ELR (cell line): Measurements from ENCODE around the gene TWNK.
A peak's percentile ranks its signal among the peaks of the same experiment; 100 is the strongest.
"Not testable (repeated sequence)": the region's sequence is repeated elsewhere in the genome, so short reads cannot be mapped to it uniquely, and the experiment has no call there.

ENCODE experiments used
- DNase-seq: peaks from one replicate; pipeline ENCODE4 v3.0.0-alpha.2; 2015; ENCODE audit warnings: low read depth

TWNK gene

GRCh38 chr10:100972904-100973535, 14.3 kb upstream of the TWNK start:
- no peak for DNase-seq

GRCh38 chr10:100975397-100975796, 11.9 kb upstream of the TWNK start:
- not testable (repeated sequence) for DNase-seq

DNA sequence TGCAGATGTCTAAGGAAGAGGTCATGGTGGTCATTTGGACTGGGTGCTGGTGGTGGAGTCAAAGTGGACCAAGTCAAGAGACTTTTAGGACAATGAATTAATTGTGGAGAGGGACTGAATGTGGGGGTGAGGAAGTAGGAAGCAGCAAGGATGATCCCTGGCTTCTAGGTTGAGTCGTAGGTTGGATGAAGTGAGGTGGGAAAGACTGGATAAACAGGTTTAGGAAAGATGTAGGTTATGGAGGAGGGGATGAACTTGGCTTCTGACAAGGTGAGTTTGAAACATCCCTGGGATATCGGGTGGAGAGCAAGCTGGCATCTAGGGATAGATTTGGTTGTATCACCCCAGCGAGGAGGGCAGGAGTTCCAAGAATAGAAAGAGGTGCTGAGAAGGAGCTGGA, 10.4 kb upstream of the TWNK start:
- DNase-seq, result no peak

GRCh38 chr10:100977436-100977835, 9.9 kb upstream of the TWNK start:
- DNase-seq, result no peak

- DNase-seq, result no peak
Measured at GRCh38 chr10:100978121-100978900, 9.0 kb upstream of the TWNK start.

- no peak for DNase-seq
Measured at GRCh38 chr10:100978901-100979195, 8.5 kb upstream of the TWNK start.

- DNase-seq, result no peak
Measured at GRCh38 chr10:100979791-100980272, 7.5 kb upstream of the TWNK start.

DNA sequence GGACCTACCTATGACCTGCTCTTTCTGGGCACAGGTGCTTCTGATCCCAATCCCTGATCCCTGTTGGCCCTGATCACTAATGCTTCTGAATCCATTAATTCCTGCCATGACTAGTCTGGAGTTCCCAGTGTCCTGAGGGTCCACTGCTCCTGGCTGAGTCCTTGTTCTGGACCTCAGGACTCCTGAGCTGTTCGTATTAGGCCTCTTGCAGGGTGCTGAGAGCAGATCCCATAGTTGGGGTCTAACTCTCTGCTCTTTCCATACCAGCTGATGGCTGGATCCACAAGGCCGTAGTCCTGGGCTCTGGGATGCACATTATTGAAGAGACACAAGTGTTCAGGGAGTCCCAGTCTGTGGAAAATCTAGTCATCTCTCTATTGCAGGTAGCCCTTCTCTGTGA, 7.0 kb upstream of the TWNK start:
- DNase-seq, result no peak

- no peak for DNase-seq
Measured at GRCh38 chr10:100980711-100981110, 6.6 kb upstream of the TWNK start.

GRCh38 chr10:100981178-100981772, 6.1 kb upstream of the TWNK start:
- no peak for DNase-seq

- DNase-seq, result no peak
Measured at GRCh38 chr10:100982916-100983830, 4.2 kb upstream of the TWNK start.

DNA sequence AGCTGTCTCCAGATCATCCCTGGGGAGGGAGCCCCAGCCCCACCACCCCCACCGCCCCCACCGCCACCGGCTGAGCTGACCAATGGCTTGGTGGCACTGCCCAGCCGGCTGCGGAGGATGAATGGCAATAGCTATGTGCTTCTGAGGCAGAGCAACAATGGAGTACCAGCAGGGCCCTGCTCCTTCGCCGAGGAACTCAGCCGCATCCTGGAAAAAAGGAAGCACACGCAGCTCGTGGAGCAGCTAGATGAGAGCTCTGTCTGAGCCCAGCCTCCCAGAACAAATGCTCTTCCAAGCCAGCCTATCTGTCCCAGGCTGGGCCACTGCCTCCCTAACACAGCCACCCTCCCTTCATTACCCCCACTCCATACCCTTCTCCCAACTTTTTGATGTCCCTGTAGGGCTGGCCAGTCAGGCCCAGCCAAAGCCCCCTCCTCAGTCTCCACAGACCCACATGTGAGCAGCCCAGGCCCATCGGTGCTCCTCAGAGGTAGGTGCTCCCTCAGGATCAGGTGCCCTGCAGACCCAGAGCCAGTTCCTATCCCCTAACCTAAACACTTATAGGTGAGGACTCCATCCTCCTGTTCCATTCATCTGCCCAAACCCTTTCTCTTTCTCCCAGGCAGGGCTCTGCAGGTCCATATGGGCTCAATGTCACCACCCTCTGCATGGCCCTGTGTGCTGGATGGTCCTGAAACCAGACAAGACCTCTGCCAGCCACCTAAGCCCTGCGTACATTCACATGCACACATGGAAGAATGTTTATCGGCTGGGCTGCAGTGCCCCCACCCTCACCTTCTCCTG, 3.3 kb upstream of the TWNK start:
- no peak for DNase-seq

DNA sequence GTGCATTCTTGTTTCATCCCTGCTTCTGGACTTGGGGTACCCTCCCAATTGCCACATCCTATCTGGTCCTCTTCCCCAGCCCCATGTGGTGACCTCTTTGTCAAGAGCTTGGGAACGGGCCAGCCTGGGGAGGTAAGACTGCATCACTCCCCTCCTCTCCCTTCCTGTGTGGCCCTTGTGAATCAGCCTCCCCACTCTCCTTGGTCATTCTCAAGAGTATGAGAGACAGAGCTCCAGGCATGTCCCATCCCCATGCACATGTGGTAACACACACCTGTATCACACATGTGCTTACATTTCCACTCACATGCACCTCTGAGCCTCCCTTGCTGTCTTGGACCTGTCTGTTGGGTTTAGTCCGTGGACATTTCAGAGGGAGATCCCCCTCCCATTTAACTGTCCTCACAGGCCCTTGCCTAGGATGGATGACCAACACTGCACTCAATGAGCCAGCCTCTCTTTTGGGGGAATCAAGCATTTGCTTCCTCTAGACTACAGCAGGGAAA, 2.6 kb upstream of the TWNK start:
- DNase-seq, result no peak

DNA sequence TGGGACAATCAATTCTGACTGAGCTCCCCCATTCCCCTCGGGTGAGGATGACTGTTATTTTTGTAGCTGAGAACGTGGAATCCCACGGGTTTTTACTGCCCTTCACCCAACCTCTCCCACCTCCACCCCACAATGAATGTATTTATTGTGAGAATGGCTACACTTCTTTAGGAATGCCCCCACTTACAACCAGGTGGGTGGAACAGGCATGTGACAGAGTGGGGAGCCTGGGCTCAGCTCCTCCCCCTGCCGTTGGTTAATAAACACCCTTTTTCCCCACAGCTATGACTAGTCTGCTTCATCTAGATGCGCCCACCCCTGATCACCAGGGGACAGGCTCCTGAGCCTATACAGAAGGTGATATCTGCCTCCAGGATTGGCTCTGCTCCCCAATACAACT, 2.0 kb upstream of the TWNK start:
- no peak for DNase-seq

DNA sequence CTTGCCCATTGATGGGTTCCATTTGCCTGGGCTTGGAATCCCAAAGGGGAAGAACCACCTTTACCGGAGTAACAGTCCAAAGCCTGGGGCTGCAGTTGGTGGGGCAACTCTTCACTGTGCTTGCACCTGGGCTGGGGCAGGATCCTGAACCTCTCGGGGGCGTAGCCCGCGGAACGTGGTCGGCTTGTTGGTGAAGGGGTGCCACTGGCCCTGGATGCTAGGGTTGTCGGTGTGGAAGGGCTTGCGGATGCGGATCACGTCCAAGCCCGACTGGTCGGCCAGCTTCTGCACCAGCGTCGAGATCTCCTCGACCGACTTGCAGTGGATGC, 756 bp upstream of the TWNK start:
- no peak for DNase-seq

GRCh38 chr10:100987685-100988049, 324 bp downstream of the TWNK start:
- no peak for DNase-seq

- no peak for DNase-seq
Measured at GRCh38 chr10:100988166-100988565, 823 bp downstream of the TWNK start.

GRCh38 chr10:100989088-100989487, 1.7 kb downstream of the TWNK start:
- no peak for DNase-seq

GRCh38 chr10:100993986-100994708, 6.8 kb downstream of the TWNK start:
- peak; percentile 62 for DNase-seq

GRCh38 chr10:100995181-100995580, 7.8 kb downstream of the TWNK start:
- no peak for DNase-seq
